IMR-90 (cell line): ENCODE results near the gene TIPARP. TPM values are rescaled to one million over a fixed set of nuclear protein-coding genes. Genes with fewer than 3 reads are reported as not detected.

Experiments
- ATAC-seq: fragments of 200-7000 bp; cut with Tn5 transposase; 2 replicates; pipeline ENCODE4 v1.9.1; 2020; ENCODE audit warnings: low read depth, mild to moderate bottlenecking, moderate library complexity
- BruUV-seq: library from RNA; stranded (reverse); fragments of 400-500 nt; replicated peaks from 2 replicates; lab custom pipeline; 2021; lab: Mats Ljungman, UMichigan
- CTCF ChIA-PET: fragments of 300-600 bp; formaldehyde crosslinking; extraction: SDS; loops from one replicate; lab custom pipeline; 2021; ENCODE audit warnings: antibody characterized with exemption; lab: Yijun Ruan, JAX
- POLR2A ChIA-PET: fragments of 300-600 bp; sonication (Branson Sonifier 250); formaldehyde crosslinking; loops from one replicate; lab custom pipeline; 2022; ENCODE audit warnings: antibody characterized with exemption; ENCODE audit not compliant: unreplicated experiment; lab: Charles Lee
- DNase-seq: peaks from one replicate; pipeline ENCODE4 v3.0.0; 2013
- H2AFZ ChIP-seq: replicated peaks from 2 replicates; pipeline ENCODE3; 2013; ENCODE audit warnings: low read length, mild to moderate bottlenecking; ENCODE audit not compliant: poor library complexity
- H2AK5ac ChIP-seq: 2 replicates; pipeline ENCODE4 v1.6.1; 2013; ENCODE audit warnings: low read depth, low read length, inconsistent platforms
- H2AK9ac ChIP-seq: replicated peaks from 2 replicates; pipeline ENCODE3; 2013; ENCODE audit warnings: mild to moderate bottlenecking, low read depth, low read length, moderate library complexity; ENCODE audit not compliant: poor library complexity
- H2BK120ac ChIP-seq: 2 replicates; pipeline ENCODE4 v1.6.1; 2013; ENCODE audit warnings: low read depth, low read length, inconsistent platforms
- H2BK15ac ChIP-seq: 3 replicates; pipeline ENCODE4 v1.6.1; 2013; ENCODE audit warnings: low read depth, low read length, inconsistent platforms
- H2BK20ac ChIP-seq: 2 replicates; pipeline ENCODE4 v1.6.1; 2013; ENCODE audit warnings: low read depth, mild to moderate bottlenecking, inconsistent platforms, low read length, moderate library complexity
- H2BK5ac ChIP-seq: 2 replicates; pipeline ENCODE4 v1.6.1; 2013; ENCODE audit warnings: mild to moderate bottlenecking, low read depth, low read length, inconsistent platforms; ENCODE audit not compliant: poor library complexity, severe bottlenecking
- H3K14ac ChIP-seq: replicated peaks from 2 replicates; pipeline ENCODE4 v1.6.1; 2013; ENCODE audit warnings: low read depth, low read length, inconsistent platforms
- H3K18ac ChIP-seq: 2 replicates; pipeline ENCODE4 v1.6.1; 2013; ENCODE audit warnings: low read depth, low read length, control low read depth
- H3K23ac ChIP-seq: 2 replicates; pipeline ENCODE4 v1.6.1; 2013; ENCODE audit warnings: low read depth, low read length, inconsistent platforms
- H3K27ac ChIP-seq: 2 replicates; pipeline ENCODE4 v1.5.1; 2013; ENCODE audit warnings: mild to moderate bottlenecking, control low read depth, low read length; ENCODE audit not compliant: insufficient read depth
- H3K27me3 ChIP-seq: 2 replicates; pipeline ENCODE4 v1.6.1; 2013; ENCODE audit warnings: low read length; ENCODE audit not compliant: control insufficient read depth, insufficient read depth
- H3K36me3 ChIP-seq: 2 replicates; pipeline ENCODE4 v1.6.1; 2013; ENCODE audit warnings: low read length, mixed read lengths; ENCODE audit not compliant: control insufficient read depth, insufficient read depth
- H3K4ac ChIP-seq: 2 replicates; pipeline ENCODE4 v1.6.1; 2013; ENCODE audit warnings: low read depth, low read length, inconsistent platforms
- H3K4me1 ChIP-seq: 2 replicates; pipeline ENCODE4 v1.6.1; 2013; ENCODE audit warnings: low read length, mixed read lengths; ENCODE audit not compliant: control insufficient read depth, insufficient read depth
- H3K4me2 ChIP-seq: 2 replicates; pipeline ENCODE4 v1.6.1; 2013; ENCODE audit warnings: low read depth, mild to moderate bottlenecking, control low read depth, low read length, moderate library complexity
- H3K4me3 ChIP-seq: 2 replicates; pipeline ENCODE4 v1.5.1; 2013; ENCODE audit warnings: low read depth, mild to moderate bottlenecking, control low read depth, low read length, moderate library complexity; ENCODE audit not compliant: insufficient read depth
- H3K56ac ChIP-seq: 2 replicates; pipeline ENCODE4 v1.6.1; 2013; ENCODE audit warnings: low read length, inconsistent platforms; ENCODE audit not compliant: insufficient read depth; ENCODE audit errors: extremely low read depth
- H3K79me1 ChIP-seq, 2 experiments: 2 replicates each; pipeline ENCODE4 v1.6.1; 2013; ENCODE audit warnings: low read length in 2 of 2, inconsistent platforms in 1 of 2, low read depth in 1 of 2
- H3K9ac ChIP-seq: 2 replicates; pipeline ENCODE4 v1.6.1; 2013; ENCODE audit warnings: low read depth, low read length, control low read depth
- H3K9me1 ChIP-seq: 2 replicates; pipeline ENCODE4 v1.6.1; 2013; ENCODE audit warnings: low read length, inconsistent platforms; ENCODE audit not compliant: insufficient read depth
- H3K9me3 ChIP-seq: 2 replicates; pipeline ENCODE4 v1.6.1; 2013; ENCODE audit warnings: low read length; ENCODE audit not compliant: control insufficient read depth, insufficient read depth
- H4K20me1 ChIP-seq: 2 replicates; pipeline ENCODE4 v1.6.1; 2013; ENCODE audit warnings: low read length, inconsistent platforms; ENCODE audit not compliant: insufficient read depth
- H4K5ac ChIP-seq: 2 replicates; pipeline ENCODE4 v1.6.1; 2013; ENCODE audit warnings: mild to moderate bottlenecking, low read depth, low read length, control low read depth
- H4K8ac ChIP-seq, 2 experiments: 2 replicates each; pipeline ENCODE4 v1.6.1; 2013; ENCODE audit warnings: low read depth in 2 of 2, low read length in 2 of 2, control low read depth in 1 of 2, inconsistent platforms in 1 of 2
- H4K91ac ChIP-seq: 2 replicates; pipeline ENCODE4 v1.6.1; 2013; ENCODE audit warnings: low read depth, low read length, inconsistent platforms; ENCODE audit not compliant: insufficient read depth
- BHLHE40 ChIP-seq: fragments of 150-350 bp; IDR thresholded peaks from 2 replicates; pipeline ENCODE4 v1.6.1; 2016; ENCODE audit warnings: mild to moderate bottlenecking, low read depth, low read length
- CEBPB ChIP-seq: IDR thresholded peaks from 2 replicates; pipeline ENCODE4 v1.6.1; 2012; ENCODE audit warnings: low read depth, low read length, improper control_type of control experiment
- CHD1 ChIP-seq: IDR thresholded peaks from 2 replicates; pipeline ENCODE4 v1.6.1; 2012; ENCODE audit warnings: low read depth, low read length, improper control_type of control experiment
- MAFK ChIP-seq: IDR thresholded peaks from 2 replicates; pipeline ENCODE4 v1.6.1; 2012; ENCODE audit warnings: low read depth, low read length, improper control_type of control experiment
- MAZ ChIP-seq: IDR thresholded peaks from 2 replicates; pipeline ENCODE4 v1.6.1; 2012; ENCODE audit warnings: low read depth, mild to moderate bottlenecking, low read length, improper control_type of control experiment, moderate library complexity, borderline replicate concordance
- MXI1 ChIP-seq: IDR thresholded peaks from 2 replicates; pipeline ENCODE4 v1.6.1; 2012; ENCODE audit warnings: low read depth, mild to moderate bottlenecking, low read length, moderate library complexity, borderline replicate concordance
- NFE2L2 ChIP-seq: fragments of 150-350 bp; IDR thresholded peaks from 2 replicates; pipeline ENCODE4 v1.6.1; 2016; ENCODE audit warnings: low read depth, mild to moderate bottlenecking, low read length
- POLR2A ChIP-seq: IDR thresholded peaks from 2 replicates; pipeline ENCODE4 v1.6.1; 2012; ENCODE audit warnings: mild to moderate bottlenecking, low read depth, low read length
- RCOR1 ChIP-seq: IDR thresholded peaks from 2 replicates; pipeline ENCODE4 v1.6.1; 2012; ENCODE audit warnings: mild to moderate bottlenecking, low read length, improper control_type of control experiment; ENCODE audit not compliant: insufficient replicate concordance
- RFX5 ChIP-seq: IDR thresholded peaks from 2 replicates; pipeline ENCODE4 v1.8.0; 2012; ENCODE audit warnings: low read depth, mild to moderate bottlenecking, low read length, moderate library complexity
- WGBS, 2 experiments: methylation state at CpG; one replicate each; pipeline versions ENCODE4 v1.1.5 to v1.1.7; 2013; ENCODE audit warnings: missing lambda C conversion rate in 2 of 2; ENCODE audit not compliant: insufficient read length in 1 of 2; ENCODE audit errors: extremely low coverage in 2 of 2; 5-methylcytosine and 5-hydroxymethylcytosine counted together
- dilution Hi-C: fragments of 300-500 bp; cut with HindIII; formaldehyde crosslinking; loops from one replicate; pipeline ENCODE4 v1.14.3; 2018; ENCODE audit warnings: low sequenced_read_pairs; ENCODE audit not compliant: unreplicated experiment
- in situ Hi-C: fragments of 300-500 bp; cut with MboI; formaldehyde crosslinking; loops from 3 replicates; pipeline ENCODE4 v1.14.3; 2019; ENCODE audit warnings: low sequenced_read_pairs, inconsistent platforms, mixed read lengths
- intact Hi-C: fragments of 100-400 bp; cut with micrococcal nuclease; formaldehyde crosslinking; loops from 2 replicates; pipeline ENCODE4 v1.10.0; 2022
- polyA plus RNA-seq, 3 experiments: library from polyadenylated mRNA; depleted of rRNA; stranded (reverse); fragments of >200 nt; gene quantifications; 2 replicates each; pipeline ENCODE4 v1.2.3, GENCODE V29; 2012; ENCODE audit warnings: low replicate concordance in 1 of 3
- total RNA-seq: library from RNA; depleted of rRNA; stranded (reverse); fragments of >200 nt; gene quantifications from 2 replicates; pipeline ENCODE4 v1.2.3, GENCODE V29; 2012
- TF ChIP-seq, protein P1 (sequence below): fragments of 150-350 bp; IDR thresholded peaks from 2 replicates; pipeline ENCODE4 v1.6.1; 2017; ENCODE audit warnings: mild to moderate bottlenecking, antibody characterized with exemption, low read length, low read depth
- TF ChIP-seq, protein P2 (sequence below): fragments of 150-350 bp; IDR thresholded peaks from 2 replicates; pipeline ENCODE4 v1.6.1; 2016; ENCODE audit warnings: low read depth, mild to moderate bottlenecking, low read length, moderate library complexity, borderline replicate concordance

The TIPARP gene
- total and polyA plus RNA-seq, 2 of the 4 experiments (the other 2 are of a cell fraction), result 12.6 to 70.8 TPM

DNA sequence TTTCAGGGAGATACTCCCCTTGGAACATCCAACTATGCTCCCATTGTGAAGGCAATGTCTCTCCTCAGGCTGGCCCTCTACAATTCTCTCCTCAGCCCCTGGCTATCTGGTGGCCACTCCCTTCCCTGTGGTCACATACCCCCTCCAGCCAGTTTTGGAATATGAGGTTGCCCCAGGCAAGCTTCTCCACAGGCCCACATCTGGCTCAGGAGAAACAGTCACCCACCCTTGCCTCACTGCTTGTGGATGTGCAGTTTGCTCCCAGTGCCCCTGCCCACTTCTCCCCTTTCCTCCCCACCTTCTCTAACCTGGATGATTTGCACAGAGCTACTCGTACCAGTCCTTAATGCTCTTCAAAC is 15.7 kb upstream of the TIPARP start:
- no peak overlapping the region for H2AK5ac ChIP-seq
- ChIA-PET POLR2A (no interaction called here), CTCF (interaction anchor here (0.5 kb wide), 1 partner anchor 422 kb away, joined by 3 read pairs; no protein-coding TSS in a partner anchor)
- H3K9me1 ChIP-seq, result no peaks in the 10 kb centered on the region
- no peaks in the 10 kb centered on the region; the same call in 1 of the 2 replicates for H3K27me3 ChIP-seq
- H2AFZ ChIP-seq, result no peak overlapping the region
- H3K18ac ChIP-seq, result no peak overlapping the region
- no peak overlapping the region for H3K14ac ChIP-seq
- H3K56ac ChIP-seq, result no peak overlapping the region
- H4K91ac ChIP-seq, result no peak overlapping the region
- no peak overlapping the region for H2BK120ac ChIP-seq
- H3K9ac ChIP-seq, result no peak overlapping the region
- no peak overlapping the region for H3K23ac ChIP-seq
- no peak overlapping the region for H4K5ac ChIP-seq
- no peak overlapping the region for H2BK15ac ChIP-seq
- H3K4ac ChIP-seq, result no peak overlapping the region
- no TSS peak for BruUV-seq
- H2BK5ac ChIP-seq, result no peak overlapping the region
- no peak overlapping the region for H2AK9ac ChIP-seq
- in situ Hi-C loops (loop anchor here (25.0 kb wide), 1 partner anchor 496 kb away; no protein-coding TSS in a partner anchor), dilution Hi-C loops (no loop called here), intact Hi-C loops (no loop called here)
- no peak overlapping the region for H4K8ac ChIP-seq
- H4K20me1 ChIP-seq, result no peaks in the 10 kb centered on the region
- H3K9me3 ChIP-seq, result no peaks in the 10 kb centered on the region
- no CpG with 5 or more reads among the region's 1 CpG for WGBS, 2 experiments
- no peaks in the 10 kb centered on the region for H3K79me1 ChIP-seq
- no peak for ATAC-seq
- no peak overlapping the region for H3K27ac ChIP-seq
- H3K4me1 ChIP-seq, result no peaks in the 10 kb centered on the region
- H3K36me3 ChIP-seq, result no peaks in the 10 kb centered on the region
- no peak for DNase-seq
- no peak for TF ChIP-seq RCOR1
- TF ChIP-seq MAFK, result no peak
- no peak for TF ChIP-seq RFX5
- no peak for TF ChIP-seq POLR2A
- TF ChIP-seq MXI1, result no peak
- no peak for TF ChIP-seq NFE2L2
- TF ChIP-seq, protein P1, sequence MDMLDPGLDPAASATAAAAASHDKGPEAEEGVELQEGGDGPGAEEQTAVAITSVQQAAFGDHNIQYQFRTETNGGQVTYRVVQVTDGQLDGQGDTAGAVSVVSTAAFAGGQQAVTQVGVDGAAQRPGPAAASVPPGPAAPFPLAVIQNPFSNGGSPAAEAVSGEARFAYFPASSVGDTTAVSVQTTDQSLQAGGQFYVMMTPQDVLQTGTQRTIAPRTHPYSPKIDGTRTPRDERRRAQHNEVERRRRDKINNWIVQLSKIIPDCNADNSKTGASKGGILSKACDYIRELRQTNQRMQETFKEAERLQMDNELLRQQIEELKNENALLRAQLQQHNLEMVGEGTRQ, result no peak
- TF ChIP-seq MAZ, result no peak
- TF ChIP-seq, protein P2, sequence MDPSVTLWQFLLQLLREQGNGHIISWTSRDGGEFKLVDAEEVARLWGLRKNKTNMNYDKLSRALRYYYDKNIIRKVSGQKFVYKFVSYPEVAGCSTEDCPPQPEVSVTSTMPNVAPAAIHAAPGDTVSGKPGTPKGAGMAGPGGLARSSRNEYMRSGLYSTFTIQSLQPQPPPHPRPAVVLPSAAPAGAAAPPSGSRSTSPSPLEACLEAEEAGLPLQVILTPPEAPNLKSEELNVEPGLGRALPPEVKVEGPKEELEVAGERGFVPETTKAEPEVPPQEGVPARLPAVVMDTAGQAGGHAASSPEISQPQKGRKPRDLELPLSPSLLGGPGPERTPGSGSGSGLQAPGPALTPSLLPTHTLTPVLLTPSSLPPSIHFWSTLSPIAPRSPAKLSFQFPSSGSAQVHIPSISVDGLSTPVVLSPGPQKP, result no peak
- no peak for TF ChIP-seq CEBPB
- TF ChIP-seq BHLHE40, result no peak
- no peak for TF ChIP-seq CHD1
- H3K4me3 ChIP-seq, result no peak overlapping the region
- no peak overlapping the region for H2BK20ac ChIP-seq
- no peak overlapping the region for H3K4me2 ChIP-seq
